Hepatocyte (in vitro differentiated cells): ENCODE results near the gene SLC66A1.

Experiments used
- CTCF ChIP-seq: fragments of 200-600 bp; sonication (generic); IDR thresholded peaks from 2 replicates; pipeline ENCODE4 v1.5.1; 2016; ENCODE audit warnings: antibody characterized with exemption, mild to moderate bottlenecking; ENCODE audit not compliant: poor library complexity
- EZH2 ChIP-seq: fragments of 200-600 bp; sonication (generic); IDR thresholded peaks from 2 replicates; pipeline ENCODE4 v1.6.1; 2016; ENCODE audit warnings: antibody characterized with exemption, mild to moderate bottlenecking, borderline replicate concordance
- EZH2phosphoT487 ChIP-seq: fragments of 200-600 bp; sonication (generic); IDR thresholded peaks from one replicate; pipeline ENCODE4 v1.6.1; 2018; ENCODE audit warnings: antibody characterized with exemption, mild to moderate bottlenecking, low read depth, moderate library complexity; ENCODE audit not compliant: unreplicated experiment, severe bottlenecking

- TF ChIP-seq CTCF = no peak
- TF ChIP-seq EZH2phosphoT487 = no peak
- no peak for TF ChIP-seq EZH2
Measured at GRCh38 chr1:19342062-19342750, 30.1 kb downstream of the SLC66A1 start.
